ENCODE data around the gene CHRNB1.

CHRNB1 gene

DNA sequence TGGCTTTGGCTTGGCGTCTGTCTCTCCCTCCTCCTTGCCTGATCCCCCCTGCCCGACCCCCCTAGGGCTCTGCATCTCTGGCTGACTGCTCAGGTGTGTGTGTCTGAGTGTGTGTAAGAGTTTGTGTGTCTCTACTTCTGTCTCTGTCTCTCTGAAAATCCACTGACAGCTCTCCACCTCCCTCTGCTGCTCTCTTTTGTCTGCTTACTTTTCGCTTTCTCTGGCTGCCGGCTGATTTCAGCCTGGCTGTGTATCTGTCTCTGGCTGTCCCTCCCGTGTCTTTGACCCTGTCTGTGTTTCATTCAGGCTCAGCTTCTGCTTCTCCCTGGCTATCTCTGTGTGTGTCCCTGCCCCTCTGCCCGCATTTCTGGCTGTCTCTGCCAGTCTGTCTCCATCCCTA is 28.5 kb upstream of the CHRNB1 start:
- DNase-seq (ENCODE audit: low read depth) = no peak

DNA sequence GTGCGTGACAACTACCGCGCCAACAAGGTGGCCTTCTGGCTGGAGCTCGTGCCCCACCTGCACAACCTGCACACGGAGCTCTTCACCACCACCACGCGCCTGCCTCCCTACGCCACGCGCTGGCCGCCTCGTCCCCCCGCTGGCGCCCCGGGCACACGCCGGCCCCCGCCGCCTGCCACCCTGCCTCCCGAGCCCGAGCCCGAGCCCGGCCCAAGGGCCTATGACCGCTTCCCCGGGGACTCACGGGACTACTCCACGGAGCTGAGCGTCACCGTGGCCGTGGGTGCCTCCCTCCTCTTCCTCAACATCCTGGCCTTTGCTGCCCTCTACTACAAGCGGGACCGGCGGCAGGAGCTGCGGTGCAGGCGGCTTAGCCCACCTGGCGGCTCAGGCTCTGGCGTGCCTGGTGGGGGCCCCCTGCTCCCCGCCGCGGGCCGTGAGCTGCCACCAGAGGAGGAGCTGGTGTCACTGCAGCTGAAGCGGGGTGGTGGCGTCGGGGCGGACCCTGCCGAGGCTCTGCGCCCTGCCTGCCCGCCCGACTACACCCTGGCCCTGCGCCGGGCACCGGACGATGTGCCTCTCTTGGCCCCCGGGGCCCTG is 27.7 kb upstream of the CHRNB1 start:
- DNase-seq (ENCODE audit: low read depth) = no peak

DNA sequence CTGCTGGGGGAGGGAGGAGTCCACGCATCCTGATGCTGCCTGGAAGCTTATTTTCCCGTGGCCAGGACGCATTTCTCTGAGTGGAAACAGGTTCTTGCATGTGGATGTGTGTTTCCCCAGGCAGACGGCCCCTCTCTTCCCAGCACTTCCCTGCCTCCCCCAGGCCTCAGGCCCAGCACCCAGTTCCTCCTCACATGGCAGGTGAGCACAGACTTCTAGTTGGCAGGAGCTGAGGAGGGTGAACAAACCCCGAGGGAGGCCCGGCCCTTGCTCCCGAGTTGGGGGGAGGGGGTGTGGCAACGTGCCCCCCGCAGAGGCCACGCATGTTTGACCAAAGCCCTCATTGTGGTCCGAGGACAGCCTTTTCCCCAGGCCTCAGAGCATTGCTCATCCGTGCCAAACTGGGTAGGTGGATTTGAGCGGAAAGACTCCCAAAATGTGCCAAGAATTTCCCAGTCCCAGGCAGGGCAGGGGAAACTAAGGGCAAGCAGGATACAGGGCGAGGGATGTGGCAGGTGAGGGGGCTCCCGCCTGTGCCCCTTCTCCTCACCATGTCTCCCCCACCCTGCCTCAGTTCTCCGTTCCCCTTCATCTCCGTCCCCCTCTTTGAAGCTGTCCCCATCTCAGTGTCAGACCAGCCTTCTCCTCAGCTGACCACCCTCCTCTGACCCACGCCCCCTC is 26.2 kb upstream of the CHRNB1 start:
- no peak for DNase-seq (ENCODE audit: low read depth)

DNA sequence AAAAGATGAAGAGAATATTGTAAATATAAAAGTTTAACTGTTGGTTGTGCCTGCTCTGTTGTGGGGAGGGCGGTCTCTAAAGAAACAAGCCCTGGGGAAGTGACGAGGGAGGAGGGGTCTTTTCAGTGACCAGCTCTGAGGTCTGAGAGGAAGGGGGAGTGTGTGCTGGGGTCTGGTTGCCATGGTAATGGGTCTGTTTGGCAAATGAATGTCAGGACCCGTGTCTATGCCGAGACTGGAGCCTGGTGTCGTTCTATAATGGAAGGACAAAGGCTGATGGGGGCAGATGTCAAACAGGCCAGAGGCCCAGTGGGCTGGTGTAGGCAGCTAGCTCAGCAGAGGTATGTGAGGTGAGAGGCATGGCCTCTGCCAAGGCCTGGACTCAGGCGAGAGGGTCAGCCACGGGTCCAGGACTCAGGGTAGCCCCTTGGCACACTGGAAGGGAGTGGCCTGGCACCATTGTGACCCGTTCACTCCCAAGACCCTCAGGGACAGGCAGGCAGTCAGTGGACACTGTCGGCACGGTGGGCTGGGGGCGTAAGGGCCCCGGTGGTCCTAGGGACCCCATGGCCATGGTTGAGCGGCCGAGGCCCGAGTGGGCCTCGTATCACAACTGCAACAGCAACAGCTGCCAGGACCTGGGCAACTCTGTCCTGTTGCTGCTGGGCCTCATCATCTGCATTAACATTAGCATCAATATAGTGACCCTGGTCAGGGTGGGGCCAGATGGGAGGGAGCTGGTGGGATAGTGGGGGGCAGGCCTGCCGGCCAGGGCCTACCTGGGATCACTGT is 24.8 kb upstream of the CHRNB1 start, which contains the start of gene SPEM1:
Gene SPEM1 (plus strand): TSS at position 506 of the 792 bp plus-strand sequence. CDS start 61 bp downstream, at position 567.
- DNase-seq (ENCODE audit: low read depth) = no peak

DNA sequence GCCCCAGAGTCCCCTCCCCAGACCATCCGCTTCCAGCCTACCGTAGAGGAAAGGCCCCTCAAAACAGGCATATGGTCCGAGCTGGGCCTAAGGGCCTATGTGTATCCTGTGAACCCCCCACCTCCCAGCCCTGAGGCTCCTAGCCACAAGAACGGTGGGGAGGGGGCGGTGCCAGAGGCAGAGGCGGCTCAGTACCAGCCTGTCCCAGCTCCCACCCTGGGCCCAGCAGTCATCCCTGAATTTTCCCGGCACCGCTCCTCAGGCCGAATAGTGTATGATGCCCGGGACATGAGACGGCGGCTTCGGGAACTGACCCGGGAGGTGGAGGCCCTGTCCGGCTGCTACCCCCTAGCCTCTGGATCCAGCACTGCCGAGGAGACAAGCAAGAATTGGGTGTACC is 23.7 kb upstream of the CHRNB1 start:
- DNase-seq (ENCODE audit: low read depth) = no peak

DNA sequence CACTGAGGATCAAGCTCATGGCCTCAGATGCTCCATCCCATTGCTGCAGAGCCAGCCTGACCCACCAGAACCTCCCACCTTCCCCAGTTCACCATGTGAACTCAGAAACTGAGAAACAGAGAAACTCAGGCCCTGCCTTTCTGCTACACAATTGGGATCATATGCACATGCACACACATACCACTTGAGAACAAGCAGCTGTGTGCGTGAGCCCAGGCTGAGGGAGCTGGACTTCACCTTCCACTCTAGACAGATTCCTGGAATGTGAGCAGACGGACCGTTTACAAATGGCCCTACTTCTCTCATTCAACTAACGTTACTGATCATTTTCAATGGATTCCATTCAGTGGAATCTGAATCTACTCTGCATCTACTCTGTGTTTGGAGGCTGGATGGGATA is 21.2 kb upstream of the CHRNB1 start:
- no peak for DNase-seq (ENCODE audit: low read depth)

DNA sequence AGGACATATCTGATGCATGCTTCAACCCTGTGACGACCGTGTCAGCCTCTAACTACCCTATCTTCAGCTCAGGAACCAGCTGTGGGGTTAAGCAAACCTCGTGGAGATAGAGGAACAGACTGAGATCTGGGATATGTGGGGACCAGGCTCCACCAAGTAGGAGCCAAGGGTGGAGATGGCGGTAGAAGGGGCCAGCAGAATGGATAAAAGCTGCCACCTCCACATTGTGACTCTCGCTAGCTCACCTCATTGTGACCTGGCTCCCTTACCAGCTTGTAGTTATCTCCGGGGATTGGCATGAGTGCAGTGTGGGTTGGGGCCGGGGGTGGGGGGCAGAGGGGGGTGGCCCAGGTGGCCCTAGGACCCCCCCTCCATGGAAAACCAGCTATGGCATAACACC is 19.5 kb upstream of the CHRNB1 start, which contains the start of gene SPEM2:
Gene SPEM2 (plus strand): TSS at position 301 of the 400 bp plus-strand sequence. CDS start 73 bp downstream, at position 374.
- DNase-seq (ENCODE audit: low read depth) = no peak

DNA sequence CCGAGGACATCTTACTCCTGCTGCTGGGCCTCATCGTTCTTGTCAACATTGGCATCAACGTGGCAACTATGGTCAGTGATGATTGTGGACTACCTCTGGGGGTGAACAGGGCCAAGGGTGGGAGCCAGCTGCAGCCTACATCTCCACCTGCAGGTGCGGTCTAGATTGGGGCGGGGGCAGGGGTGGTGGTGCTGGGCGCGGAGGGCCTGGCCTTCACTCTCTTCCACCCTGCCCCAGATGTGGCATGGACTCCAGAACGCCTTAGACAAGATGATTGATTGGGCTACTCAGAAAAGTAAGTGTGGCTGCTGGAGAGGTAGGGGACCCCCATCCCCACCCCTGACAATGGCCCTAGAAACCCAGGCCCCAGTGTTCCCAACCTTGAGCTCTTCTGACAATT is 19.1 kb upstream of the CHRNB1 start:
- DNase-seq (ENCODE audit: low read depth) = no peak

DNA sequence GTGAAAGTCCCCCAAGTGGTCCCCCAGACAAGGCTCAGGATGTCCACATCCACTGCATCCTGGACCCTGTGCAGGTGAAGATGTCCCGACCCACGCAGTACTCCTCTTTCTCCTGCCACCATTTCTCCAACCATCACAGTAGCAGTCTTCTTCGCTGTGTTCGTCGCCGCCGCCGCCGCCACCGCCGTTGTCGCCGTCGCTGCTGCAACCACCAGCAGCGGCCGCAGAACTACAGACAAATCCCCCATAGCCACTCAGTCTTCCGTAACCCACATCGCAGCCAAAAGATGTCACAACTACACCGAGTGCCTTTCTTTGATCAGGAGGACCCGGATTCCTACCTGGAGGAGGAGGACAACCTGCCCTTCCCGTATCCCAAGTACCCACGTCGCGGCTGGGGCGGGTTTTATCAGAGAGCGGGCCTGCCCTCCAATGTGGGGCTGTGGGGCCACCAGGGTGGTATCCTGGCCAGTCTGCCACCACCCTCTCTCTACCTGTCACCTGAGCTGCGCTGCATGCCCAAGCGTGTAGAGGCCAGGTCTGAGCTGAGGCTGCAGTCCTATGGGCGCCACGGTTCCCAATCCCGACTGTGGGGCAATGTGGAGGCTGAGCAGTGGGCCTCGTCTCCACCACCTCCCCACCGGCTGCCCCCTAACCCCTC is 18.5 kb upstream of the CHRNB1 start:
- no peak for DNase-seq (ENCODE audit: low read depth)

DNA sequence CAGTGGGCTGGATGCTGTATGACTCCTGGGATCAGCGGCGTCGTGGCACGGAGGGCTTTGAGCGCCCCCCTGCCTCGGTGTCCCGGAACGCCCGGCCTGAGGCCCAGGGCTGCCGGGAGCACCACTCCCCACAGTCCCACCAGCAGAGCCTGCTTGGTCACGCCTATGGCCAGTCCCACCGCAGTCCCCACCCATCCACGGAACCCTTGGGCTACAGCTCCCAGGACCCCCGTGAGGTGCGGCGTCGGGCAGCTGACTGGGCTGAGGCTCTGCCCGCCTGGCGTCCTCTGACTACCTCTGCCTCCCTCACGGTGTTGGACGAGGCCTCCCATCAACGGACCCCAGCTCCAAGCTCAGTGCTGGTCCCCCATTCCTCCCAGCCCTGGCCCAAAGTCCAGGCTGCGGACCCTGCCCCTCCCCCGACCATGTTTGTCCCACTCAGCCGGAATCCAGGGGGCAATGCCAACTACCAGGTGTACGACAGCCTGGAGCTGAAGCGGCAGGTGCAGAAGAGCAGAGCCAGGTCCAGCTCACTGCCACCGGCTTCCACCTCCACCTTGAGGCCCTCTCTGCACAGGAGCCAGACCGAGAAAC is 17.9 kb upstream of the CHRNB1 start:
- no peak for DNase-seq (ENCODE audit: low read depth)

DNA sequence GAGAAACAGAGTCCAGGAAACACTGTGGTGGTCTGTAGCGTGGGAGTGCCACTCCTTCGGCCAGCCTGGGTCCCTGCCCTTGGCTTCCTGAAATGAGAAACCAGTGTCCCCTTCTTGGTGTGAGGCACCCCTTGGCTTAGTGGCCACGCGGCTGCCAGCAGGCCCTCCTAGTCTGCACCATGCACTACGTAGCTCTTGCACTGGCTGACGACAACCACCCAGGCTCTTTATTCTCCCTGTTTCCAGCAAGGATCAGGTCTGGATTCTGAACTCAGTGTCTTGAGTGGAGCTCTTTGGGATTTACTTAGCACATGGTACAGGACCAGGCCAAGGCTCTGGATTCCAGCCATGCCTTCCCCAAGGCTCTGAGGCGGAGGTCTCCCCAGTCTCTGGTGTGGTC is 17.3 kb upstream of the CHRNB1 start:
- DNase-seq (ENCODE audit: low read depth) = no peak

DNA sequence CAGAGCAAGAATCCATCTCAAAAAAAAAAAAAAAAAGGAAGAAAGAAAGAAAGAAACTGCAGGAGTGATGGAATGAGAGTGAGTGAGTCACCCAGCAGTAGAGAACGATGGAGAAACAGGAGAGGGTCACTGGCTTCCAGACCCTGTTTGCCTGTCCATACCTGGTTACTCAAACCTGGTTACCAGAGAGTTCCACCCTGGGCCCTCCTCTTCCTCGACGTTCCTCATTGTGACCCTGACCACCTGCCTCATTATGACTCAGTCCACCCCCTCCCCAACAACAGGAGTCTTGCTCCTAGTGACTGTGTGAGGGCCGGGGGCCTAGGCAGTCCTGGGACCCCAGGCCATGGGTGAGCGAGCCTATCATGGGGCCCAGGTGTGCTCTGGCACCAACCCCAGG is 16.3 kb upstream of the CHRNB1 start, which contains the start of gene SPEM3:
Gene SPEM3 (plus strand): TSS at position 301 of the 400 bp plus-strand sequence. CDS start 46 bp downstream, at position 347.
- DNase-seq (ENCODE audit: low read depth) = no peak

DNA sequence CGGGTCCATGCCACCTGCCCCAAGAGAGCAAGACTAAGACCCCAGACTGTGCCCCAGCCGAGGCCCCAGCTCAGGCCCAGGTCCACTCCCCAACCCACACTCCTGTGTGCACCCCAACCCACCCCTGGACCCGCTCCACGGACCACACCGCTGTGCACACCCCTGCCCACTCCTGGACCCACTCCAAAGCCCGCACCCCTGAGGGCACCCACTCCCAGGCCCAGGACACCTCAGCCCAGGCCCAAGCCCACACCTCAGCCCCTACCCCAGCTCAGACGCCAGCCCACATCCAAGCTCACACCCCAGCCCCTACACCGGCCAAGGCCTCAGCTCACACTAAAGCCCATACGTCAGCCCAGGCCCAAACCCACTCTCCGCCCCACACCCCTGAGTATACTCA is 15.1 kb upstream of the CHRNB1 start:
- no peak for DNase-seq (ENCODE audit: low read depth)

DNA sequence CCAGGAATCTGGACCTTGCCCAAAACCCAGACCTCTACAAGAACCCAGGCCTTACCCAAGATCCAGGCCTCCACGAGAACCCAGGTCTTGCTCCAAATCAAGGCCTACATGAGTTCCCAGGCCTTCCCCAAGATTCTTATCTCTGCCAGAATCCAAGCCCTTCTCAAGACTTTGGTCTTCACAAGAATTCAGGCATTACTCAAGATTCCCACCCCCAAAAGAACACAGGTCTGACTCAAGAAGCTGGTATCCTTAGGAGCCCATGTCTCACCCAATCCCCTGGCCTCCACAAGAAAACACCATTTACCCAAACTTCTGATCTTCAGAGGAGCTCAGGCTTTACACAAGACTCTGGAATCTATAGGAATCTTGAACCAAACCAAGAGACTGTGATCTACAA is 13.6 kb upstream of the CHRNB1 start:
- DNase-seq (ENCODE audit: low read depth) = no peak

DNA sequence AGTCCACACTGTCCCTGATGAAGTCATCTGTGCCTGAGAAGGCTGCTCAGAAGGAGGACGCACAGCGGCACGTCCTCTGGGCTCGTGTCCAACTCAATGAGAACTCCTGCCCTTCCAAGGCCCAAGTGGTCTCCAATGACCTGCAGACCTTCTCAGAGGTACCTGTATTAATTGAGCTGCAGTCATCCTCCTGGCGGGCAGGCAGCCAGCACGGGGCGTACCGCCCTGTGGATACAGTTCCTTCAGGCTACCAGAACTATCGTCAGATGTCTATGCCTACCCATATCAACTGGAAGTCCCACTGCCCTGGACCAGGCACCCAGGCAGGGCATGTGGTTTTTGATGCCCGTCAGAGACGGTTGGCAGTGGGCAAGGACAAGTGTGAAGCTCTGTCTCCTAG is 12.6 kb upstream of the CHRNB1 start:
- no peak for DNase-seq (ENCODE audit: low read depth)

DNA sequence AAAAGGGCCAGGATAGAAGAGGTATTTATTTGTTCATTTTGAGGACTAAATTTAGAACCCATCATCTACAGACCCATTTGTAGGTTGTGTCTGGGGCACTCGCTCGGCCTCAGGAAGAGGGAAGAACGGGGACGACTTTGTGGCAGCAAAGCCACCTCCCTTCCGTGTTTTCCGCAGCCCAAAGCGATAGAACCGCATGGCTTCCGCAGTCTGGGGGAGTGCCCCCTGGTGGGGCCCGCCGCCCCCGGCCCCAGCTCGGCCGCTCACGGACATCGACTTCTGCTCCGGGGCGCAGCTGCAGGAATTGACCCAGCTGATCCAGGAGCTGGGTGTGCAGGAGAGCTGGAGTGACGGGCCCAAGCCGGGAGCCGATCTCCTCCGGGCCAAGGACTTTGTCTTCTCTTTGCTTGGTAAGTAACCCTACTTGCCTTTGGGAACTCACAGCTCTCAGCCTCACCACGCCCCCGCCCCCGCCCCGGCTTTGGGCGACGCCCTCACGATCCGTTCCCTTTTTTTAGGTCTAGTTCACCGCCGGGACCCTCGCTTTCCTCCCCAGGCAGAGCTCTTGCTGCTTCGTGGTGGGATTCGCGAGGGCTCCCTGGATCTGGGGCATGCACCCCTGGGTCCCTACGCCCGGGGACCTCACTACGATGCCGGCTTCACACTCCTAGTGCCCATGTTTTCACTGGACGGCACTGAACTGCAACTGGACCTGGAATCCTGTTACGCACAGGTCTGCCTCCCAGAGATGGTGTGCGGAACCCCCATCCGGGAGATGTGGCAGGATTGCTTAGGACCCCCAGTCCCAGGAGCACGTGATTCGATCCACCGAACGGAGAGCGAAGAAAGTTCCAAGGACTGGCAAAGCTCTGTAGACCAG is 8.9 kb upstream of the CHRNB1 start:
- no peak for DNase-seq (ENCODE audit: low read depth)

DNA sequence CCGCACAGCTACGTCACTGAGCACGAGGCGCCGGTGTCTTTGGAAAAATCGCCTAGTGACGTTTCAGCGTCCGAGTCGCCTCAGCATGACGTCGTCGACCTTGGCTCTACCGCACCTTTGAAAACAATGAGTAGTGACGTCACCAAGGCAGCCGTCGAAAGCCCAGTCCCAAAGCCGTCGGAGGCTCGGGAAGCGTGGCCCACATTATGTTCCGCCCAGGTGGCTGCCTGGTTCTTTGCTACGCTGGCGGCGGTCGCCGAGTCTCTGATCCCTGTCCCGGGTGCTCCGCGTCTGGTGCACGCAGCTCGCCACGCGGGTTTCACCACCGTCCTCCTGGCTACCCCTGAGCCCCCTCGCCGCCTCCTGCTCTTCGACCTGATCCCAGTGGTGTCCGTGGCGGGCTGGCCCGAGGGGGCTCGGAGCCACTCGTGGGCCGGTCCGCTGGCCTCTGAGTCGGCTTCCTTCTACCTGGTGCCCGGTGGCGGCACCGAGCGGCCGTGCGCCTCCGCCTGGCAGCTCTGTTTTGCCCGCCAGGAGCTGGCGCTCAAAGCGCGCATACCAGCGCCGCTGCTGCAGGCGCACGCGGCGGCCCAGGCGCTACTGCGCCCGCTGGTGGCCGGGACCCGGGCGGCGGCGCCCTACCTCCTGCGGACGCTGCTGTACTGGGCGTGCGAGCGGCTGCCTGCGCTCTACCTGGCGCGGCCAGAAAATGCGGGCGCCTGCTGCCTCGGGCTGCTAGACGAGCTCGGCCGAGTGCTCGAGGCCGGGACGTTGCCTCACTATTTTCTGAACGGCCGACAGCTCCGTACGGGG is 8.1 kb upstream of the CHRNB1 start:
- DNase-seq (ENCODE audit: low read depth) = peak; percentile 72

DNA sequence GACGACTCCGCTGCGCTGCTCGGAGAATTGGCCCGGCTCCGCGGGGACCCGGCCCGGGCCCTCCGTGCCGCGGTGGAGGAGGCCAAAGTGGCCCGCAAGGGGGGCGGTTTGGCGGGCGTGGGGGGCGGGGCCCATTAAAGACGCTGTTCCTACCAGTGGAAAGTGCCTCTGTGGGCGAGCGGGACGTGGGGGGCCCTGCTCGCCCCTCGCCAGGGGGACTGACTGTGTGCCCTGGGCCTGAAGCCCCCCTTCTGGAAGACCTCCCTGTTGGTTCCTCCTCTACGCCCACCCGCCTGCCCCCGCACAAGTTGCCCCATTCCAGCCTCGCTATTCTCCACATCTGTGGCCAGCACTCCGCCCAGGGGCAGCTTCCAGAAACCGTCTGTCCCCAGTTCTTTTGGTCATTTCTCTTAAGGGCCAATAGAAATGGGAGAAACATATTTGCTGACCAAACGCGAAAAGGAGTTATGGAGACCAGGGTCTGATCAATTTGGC is 7.4 kb upstream of the CHRNB1 start:
- no peak for DNase-seq (ENCODE audit: low read depth)

DNA sequence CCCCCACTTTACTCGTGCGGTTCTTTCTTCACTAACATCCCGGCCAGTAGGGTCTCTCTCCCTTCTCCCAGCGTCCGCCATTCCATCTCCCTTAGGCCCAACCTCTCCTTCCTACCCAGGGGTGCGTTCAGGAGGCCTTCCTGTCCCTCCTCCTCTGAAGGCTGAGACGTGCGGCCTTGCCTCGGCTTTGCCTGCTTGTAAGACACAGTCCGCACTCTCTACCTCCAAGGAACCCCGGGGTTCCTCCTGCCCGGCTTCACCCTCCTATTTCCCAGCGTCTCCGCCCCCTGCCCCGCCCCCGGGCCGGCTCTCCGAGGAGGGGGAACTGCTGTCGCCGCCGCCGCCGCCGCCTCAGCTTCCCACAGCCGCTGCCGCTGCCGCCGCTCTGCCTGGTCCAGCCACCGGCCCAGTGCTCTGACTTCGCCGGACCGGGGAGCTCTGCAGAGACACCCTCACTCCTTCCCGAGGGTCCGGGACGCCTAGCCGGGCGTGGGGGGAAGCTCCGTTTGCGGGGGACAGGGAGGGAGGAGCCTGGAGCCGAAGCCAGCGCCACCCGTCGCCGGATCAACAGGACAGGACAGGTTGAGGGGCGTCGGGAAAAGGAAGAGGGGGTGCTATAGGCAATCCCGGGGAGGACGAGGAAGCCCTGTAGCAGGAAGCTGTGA is 6.8 kb upstream of the CHRNB1 start:
- no peak for DNase-seq (ENCODE audit: low read depth)

Measured in iris pigment epithelial cell (primary cell).